ELF-1 (cell line): Measurements from ENCODE around the gene DGKD.

Experiments used
- DNase-seq: peaks from one replicate; pipeline ENCODE4 v3.0.0-alpha.2; 2016; ENCODE audit warnings: low read depth, low spot score

Gene DGKD

GRCh38 chr2:233474308-233475160 lies 120.2 kb downstream of the DGKD start:
- DNase-seq: peak; percentile 57

- no peak for DNase-seq
These were observed 121.7 kb downstream of the DGKD start for GRCh38 chr2:233476063-233476410.

- no peak for DNase-seq
These were observed 122.6 kb downstream of the DGKD start for GRCh38 chr2:233476651-233477547.

GRCh38 chr2:233477548-233478433 lies 123.5 kb downstream of the DGKD start:
- no peak for DNase-seq

- DNase-seq: no peak
These were observed 125.6 kb downstream of the DGKD start for GRCh38 chr2:233479616-233480489.

GRCh38 chr2:233480490-233481202 lies 126.4 kb downstream of the DGKD start:
- peak; percentile 47 for DNase-seq

- no peak for DNase-seq
These were observed 127.3 kb downstream of the DGKD start for GRCh38 chr2:233481368-233482142.

GRCh38 chr2:233482616-233483015 lies 128.3 kb downstream of the DGKD start:
- DNase-seq: no peak

GRCh38 chr2:233485726-233486125 lies 131.4 kb downstream of the DGKD start:
- DNase-seq: no peak

GRCh38 chr2:233486357-233486756 lies 132.1 kb downstream of the DGKD start:
- no peak for DNase-seq

- DNase-seq: no peak
These were observed 132.7 kb downstream of the DGKD start for GRCh38 chr2:233486778-233487552.

GRCh38 chr2:233487748-233488345 lies 133.6 kb downstream of the DGKD start:
- DNase-seq: no peak

GRCh38 chr2:233489143-233489542 lies 134.8 kb downstream of the DGKD start:
- no peak for DNase-seq

- no peak for DNase-seq
These were observed 135.4 kb downstream of the DGKD start for GRCh38 chr2:233489666-233490065.

- no peak for DNase-seq
These were observed 136.5 kb downstream of the DGKD start for GRCh38 chr2:233490831-233491230.

GRCh38 chr2:233491326-233491725 lies 137.0 kb downstream of the DGKD start:
- DNase-seq: no peak

GRCh38 chr2:233492078-233492477 lies 137.8 kb downstream of the DGKD start:
- DNase-seq: no peak

GRCh38 chr2:233492751-233493150 lies 138.5 kb downstream of the DGKD start:
- no peak for DNase-seq
